ENCODE results near the gene HEXA.

DNA sequence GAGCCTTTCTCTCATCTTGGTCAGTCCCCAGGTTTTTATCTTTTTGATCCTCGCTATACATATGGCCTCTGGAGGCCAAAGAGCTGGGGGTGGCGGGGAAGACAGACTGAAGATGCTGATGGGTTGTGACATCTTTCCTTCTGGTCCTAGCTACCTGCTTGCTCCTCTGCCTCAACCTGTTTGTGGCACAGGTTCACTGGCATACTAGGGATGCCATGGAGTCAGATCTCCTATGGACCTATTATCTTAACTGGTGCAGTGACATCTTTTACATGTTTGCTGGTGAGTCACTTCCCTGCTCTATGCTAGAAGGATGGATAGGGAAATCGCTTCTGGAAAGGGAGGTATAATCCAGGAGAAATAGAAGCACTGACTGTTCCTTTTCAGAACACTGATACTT lies 31.1 kb upstream of the HEXA start:
- TF ChIP-seq, protein P1, sequence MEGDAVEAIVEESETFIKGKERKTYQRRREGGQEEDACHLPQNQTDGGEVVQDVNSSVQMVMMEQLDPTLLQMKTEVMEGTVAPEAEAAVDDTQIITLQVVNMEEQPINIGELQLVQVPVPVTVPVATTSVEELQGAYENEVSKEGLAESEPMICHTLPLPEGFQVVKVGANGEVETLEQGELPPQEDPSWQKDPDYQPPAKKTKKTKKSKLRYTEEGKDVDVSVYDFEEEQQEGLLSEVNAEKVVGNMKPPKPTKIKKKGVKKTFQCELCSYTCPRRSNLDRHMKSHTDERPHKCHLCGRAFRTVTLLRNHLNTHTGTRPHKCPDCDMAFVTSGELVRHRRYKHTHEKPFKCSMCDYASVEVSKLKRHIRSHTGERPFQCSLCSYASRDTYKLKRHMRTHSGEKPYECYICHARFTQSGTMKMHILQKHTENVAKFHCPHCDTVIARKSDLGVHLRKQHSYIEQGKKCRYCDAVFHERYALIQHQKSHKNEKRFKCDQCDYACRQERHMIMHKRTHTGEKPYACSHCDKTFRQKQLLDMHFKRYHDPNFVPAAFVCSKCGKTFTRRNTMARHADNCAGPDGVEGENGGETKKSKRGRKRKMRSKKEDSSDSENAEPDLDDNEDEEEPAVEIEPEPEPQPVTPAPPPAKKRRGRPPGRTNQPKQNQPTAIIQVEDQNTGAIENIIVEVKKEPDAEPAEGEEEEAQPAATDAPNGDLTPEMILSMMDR (IDR thresholded peaks at IDR 0.05; ENCODE audit: insufficient read depth, low read depth, low read length) = no peak
- no peak for TF ChIP-seq EZH2 (IDR thresholded peaks at IDR 0.05; ENCODE audit: insufficient read depth, low read length)

All from astrocyte (in vitro differentiated cells and primary cell).